ENCODE results near the gene NEK3.
"Not testable (repeated sequence)": the region's sequence is repeated elsewhere in the genome, so short reads cannot be mapped to it uniquely, and the experiment has no call there.

NEK3 gene

DNA sequence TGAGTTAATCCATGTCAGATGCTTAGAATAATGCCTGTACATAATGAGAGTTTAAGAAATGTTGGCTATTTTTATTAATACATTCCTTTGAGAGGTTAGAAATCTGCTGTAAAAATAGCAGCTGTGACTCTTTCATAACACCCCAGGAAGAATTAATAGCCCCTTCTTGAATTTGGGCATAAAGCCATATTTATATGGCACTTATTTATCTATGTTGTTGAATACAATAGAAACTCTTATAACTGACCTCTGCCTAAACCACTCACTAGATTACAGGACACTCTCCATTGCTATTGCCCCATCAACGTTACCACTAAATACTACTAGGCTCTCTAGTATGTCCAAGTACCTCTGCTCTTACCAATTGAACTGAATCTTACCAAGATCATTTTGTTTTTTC is 46.8 kb downstream of the NEK3 start:
- DNase-seq: no peak

DNA sequence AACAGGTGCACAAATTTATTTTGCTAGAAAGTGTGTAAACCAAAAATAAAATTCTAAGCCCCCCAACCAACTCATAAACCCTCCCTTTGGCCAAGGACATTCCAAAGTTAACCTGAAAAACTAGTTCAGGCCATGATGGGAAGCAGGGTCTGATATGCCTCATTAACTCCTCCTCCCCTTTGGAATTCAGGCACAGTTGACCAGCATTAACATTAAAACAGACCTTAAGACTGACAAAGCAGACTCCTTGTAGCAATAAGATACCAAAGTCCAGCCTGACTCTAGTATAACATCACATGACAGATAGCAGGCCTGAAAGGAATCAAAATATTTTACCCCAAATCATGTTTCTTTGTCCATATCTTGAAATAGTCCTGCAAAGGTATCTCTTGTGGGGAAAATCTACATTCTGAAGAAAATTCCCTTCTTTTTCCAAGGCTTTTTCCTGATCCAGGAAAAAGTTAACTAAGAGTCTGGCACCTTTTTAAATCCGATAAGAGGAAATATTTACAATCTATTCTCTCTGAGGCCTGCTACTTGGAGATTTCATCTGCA is 50.2 kb downstream of the NEK3 start:
- no peak for DNase-seq

DNA sequence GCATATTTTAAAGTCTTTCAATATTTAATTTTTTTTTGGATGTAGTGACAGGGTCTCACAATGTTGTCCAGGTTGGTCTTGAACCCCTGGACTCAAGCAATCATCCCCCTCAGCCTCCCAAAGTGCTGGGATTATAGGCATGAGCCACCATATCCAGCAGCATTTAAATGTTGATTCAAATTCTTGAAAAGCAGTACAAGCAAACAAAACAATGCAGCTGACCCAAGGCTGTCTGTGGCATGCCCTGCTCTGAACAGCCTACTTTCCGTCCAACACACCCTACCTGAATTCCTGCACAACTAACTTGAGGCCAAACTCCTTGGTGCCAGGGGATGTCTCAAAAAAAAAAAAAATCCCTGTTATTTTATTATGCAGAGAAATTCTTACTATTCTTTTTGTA is 53.6 kb downstream of the NEK3 start:
- DNase-seq: no peak

DNA sequence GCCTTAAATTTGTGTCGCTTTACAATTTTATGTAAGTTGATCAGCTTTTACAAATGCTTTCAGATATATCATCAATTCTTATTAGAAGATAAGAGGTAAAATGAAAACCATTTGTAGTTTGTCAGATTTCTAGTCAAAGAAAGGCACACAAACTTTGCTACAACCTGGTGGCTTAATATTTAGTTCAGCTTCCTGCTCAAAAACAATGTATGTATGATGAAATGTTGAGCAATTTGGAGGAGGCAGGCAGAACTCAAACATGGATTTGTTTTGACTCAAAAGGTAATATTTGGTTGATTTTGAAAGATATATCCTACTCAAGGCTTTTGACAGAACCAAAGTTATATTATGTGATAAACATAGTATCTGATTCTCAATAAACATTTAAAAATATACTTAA is 54.8 kb downstream of the NEK3 start:
- no peak for DNase-seq

DNA sequence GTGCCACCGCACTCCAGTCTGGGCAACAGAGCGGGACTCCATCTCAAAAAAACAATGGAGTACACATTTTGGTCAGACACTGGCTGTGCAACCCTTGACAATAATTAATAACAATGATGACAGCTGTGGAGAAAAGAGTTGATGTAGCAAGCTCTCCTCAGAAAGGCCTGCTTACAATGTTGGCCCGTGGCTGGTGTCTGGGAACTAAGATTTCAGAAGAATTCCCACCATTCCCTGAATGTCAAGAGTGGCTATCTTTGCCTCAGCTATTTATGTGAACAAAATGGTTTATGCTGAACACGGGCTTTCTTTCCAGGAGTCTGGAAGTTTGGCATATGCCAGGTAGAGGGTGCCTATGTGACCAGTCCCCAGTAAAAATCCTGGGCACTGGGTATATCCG is 56.0 kb downstream of the NEK3 start:
- no peak for DNase-seq

DNA sequence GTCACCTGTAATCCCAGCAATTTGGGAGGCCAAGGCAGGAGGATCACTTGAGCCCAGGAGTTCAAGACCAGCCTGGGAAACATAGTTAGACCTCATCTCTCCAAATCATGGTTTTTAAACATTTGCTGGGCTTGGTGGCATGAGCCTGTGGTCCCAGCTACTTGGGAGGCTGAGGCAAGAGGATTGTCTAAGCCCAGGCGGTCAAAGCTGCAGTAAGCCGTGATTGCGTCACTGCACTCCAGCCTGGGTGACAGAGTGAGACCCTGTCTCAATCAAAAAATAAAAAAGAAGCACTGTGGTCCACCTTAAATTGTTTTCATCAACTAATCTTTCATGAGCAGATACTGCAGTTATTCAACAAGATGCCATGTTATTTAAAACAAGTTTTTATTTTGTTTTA is 57.0 kb downstream of the NEK3 start:
- not testable (repeated sequence) for DNase-seq

DNA sequence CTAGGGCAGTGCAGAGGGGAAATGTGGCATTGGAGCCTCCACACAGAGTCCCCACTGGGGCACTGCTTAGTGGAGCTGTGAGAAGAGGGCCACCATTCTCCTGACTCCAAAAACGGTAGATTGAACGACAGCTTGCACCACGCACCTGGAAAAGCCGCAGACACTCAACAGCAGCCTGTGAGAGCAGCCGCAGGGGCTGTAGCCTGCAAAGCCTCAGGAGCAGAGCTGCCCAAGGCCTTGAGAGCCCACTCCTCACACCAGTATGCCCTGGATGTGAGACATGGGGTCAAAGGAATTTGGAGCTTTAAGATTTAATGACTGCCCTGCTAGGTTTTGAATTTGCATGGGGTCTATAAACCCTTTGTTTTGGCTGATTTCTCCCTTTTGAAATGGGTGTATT is 62.2 kb downstream of the NEK3 start:
- DNase-seq: no peak

DNA sequence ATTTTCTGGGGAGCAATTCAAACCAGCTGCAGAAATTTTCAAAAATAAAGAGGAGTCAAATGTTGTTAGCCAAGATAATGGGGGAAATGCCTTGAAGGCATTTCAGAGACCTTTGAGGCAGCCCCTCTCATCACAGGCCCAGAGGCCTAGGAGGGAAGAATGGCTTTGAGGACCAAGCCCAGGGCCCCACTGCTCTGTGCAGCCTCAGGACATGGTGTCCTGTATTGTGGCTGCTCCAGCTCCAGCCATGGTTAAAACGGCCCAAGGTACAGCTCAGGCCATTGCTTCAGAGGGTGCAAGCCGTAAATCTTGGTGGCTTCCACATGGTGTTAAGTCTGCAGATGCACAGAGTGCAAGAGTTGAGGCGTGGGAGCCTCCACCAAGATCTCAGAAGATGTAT is 62.6 kb downstream of the NEK3 start:
- no peak for DNase-seq

DNA sequence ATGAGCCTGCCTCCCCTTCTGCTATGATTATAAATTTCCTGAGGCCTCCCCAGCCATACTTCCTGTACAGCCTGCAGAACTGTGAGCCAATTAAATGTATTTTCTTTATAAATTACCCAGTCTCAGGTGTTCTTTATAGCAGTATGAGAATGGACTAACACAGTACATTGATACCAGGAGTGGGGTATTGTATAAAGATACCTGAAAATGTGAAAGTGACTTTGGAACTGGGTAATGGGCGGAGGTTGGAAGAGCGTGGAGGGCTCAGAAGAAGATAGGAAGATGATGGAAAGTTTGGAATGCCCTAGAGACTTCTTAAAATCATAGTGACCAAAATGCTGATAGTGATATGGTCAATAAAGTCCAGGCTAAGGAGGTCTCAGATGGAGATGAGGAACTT is 63.3 kb downstream of the NEK3 start:
- DNase-seq: no peak

DNA sequence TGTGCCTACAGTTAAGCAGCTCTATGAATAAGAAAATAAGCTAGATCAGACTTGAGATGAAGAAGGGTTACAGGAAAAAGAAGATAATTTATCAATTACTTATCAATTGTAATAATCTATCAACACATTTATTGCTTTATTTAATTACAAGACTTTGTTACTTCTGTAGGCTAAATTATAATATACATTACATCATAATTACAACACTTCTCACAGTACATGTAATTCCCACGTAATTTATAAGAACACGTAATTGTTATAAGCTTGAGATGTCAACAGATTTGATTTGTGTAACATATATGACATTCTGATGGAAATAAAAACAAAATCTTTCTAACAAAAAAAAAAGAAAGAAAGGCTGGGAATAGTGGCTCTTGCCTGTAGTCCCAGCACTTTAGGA is 67.3 kb downstream of the NEK3 start:
- no peak for DNase-seq

DNA sequence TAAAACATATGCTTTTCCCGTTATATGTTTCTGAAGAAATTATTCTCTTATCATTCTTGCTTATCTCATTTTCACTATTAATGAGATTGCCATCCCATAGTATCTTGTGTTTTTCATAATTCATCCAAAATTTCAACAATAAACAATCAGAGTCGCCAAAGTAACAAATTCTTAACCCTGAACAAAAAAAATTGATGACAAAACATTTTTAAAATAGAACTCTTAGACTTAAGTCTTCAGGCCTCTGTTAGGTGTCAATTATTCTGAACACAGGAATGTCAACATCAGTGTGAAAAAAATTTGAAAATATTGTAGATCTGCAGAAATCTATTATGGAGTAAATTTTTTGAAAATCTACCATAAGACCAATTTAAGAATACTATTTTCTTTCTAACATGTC is 67.9 kb downstream of the NEK3 start:
- no peak for DNase-seq

DNA sequence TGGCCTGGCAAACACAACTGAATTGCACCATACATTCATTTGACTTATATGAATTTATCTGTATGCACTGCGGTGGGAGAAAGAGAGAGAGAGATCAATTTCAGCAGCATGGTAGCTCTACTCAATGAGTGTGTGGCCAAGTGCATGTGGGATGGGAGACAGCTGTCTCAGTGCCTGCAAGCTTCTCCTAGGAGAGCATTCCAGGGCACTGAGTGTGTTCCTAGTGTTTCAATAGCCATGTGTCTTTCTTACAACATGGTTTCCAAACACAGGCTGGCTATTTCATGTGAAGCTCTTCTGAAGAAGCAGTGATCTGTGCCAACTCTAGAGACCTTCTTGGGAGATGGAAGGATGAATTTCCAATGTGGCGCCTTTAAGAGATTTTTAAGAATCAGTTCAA is 74.0 kb downstream of the NEK3 start:
- DNase-seq: no peak

DNA sequence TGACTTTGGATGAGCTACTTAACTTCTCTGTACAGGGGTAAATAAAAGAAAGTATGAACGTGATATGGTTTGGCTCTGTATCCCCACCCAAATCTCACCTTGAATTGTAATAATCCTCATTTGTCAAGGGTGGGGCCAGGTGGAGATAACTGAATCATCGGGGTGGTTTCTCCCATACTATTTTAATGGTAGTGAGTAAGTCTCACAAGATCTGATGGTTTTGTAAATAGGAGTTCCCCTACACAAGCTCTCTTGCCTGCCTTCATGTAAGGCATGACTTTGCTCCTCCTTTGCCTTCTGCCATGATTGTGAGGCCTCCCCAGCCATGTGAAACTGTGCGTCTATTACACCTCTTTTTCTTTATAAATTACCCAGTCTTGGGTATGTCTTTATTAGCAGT is 74.4 kb downstream of the NEK3 start:
- not testable (repeated sequence) for DNase-seq

All from DMS79 (cell line).